Measurements from ENCODE around the gene TPRX1.

DNA sequence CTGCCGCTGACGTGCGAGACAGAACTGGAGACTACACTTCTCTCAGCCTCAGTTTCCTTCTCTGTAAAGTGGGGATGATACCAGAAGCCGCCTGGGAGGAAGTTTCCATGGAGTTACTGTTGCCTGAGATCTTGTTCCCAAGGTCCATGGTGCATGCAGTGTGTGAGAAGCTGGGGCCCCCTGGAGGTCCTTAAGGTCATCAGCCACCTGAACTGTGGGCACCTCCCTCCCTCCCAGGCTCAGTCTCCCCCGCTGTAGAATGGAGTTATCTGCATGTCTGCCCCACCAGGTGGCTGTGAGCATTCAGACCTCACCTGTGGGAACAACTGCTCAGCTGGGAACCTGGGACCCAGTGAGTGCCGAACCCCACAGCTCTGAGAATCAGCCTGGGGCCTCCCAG is 20.0 kb upstream of the TPRX1 start:
- TF ChIP-seq, protein P1, sequence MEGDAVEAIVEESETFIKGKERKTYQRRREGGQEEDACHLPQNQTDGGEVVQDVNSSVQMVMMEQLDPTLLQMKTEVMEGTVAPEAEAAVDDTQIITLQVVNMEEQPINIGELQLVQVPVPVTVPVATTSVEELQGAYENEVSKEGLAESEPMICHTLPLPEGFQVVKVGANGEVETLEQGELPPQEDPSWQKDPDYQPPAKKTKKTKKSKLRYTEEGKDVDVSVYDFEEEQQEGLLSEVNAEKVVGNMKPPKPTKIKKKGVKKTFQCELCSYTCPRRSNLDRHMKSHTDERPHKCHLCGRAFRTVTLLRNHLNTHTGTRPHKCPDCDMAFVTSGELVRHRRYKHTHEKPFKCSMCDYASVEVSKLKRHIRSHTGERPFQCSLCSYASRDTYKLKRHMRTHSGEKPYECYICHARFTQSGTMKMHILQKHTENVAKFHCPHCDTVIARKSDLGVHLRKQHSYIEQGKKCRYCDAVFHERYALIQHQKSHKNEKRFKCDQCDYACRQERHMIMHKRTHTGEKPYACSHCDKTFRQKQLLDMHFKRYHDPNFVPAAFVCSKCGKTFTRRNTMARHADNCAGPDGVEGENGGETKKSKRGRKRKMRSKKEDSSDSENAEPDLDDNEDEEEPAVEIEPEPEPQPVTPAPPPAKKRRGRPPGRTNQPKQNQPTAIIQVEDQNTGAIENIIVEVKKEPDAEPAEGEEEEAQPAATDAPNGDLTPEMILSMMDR (IDR thresholded peaks at IDR 0.05; ENCODE audit: low read length) = no peak
- TF ChIP-seq EZH2 (optimal IDR thresholded peaks at IDR 0.05; ENCODE audit: low read depth, low read length) (no peak), EZH2phosphoT487 (IDR thresholded peaks at IDR 0.05; ENCODE audit: low read length) (no peak)

Data from MM.1S (cell line).